ENCODE results near the gene ATF7IP.

ATF7IP gene

GRCh38 chr12:14545144-14546124, 180.0 kb downstream of the ATF7IP start:
- no peak for DNase-seq (ENCODE audit: insufficient read length, low spot score)
- no peak for TF ChIP-seq CTCF (IDR thresholded peaks at IDR 0.05; ENCODE audit: insufficient read depth, missing control alignments)
- no peak for FAIRE-seq

GRCh38 chr12:14547571-14547970, 182.1 kb downstream of the ATF7IP start:
- DNase-seq (ENCODE audit: insufficient read length, low spot score) (no peak), FAIRE-seq (no peak)
- TF ChIP-seq CTCF (IDR thresholded peaks at IDR 0.05; ENCODE audit: insufficient read depth, missing control alignments), result no peak

- no peak for TF ChIP-seq CTCF (IDR thresholded peaks at IDR 0.05; ENCODE audit: insufficient read depth, missing control alignments)
- no peak for FAIRE-seq
Measured at GRCh38 chr12:14548609-14549008, 183.1 kb downstream of the ATF7IP start.

More at GRCh38 chr12:14548609-14549008, 183.1 kb downstream of the ATF7IP start:
- no peak for DNase-seq (ENCODE audit: insufficient read length, low spot score)

Measured in D721Med (cell line).